Measurements from ENCODE around the gene ARMH4. TPM values are rescaled to one million over a fixed set of nuclear protein-coding genes. Genes with fewer than 3 reads are reported as not detected.

The ARMH4 gene
- total RNA-seq, 4 donors from 2014 or later, result 5.0 to 8.0 (median 5.8) TPM

- no peak overlapping the region for H3K27ac ChIP-seq (replicated peaks in 1 of 4)
- no peak for TF ChIP-seq POLR2A (IDR thresholded peaks at IDR 0.05; ENCODE audit: low read depth)
- TF ChIP-seq EP300 (IDR thresholded peaks at IDR 0.05), result no peak
- no peak for TF ChIP-seq CTCF (IDR thresholded peaks at IDR 0.05)
- no peak for TF ChIP-seq POLR2AphosphoS5 (IDR thresholded peaks at IDR 0.05)
- H3K27me3 ChIP-seq, result no peaks in the 10 kb centered on the region
- intact Hi-C loops (cut with DNase I), result no loop called here
- DNase-seq (ENCODE audit: extremely low spot score), result no peak
- no peaks in the 10 kb centered on the region for H3K9me3 ChIP-seq
- H3K4me3 ChIP-seq, result no peak overlapping the region
- H3K36me3 ChIP-seq, result no peaks in the 10 kb centered on the region
- no peaks in the 10 kb centered on the region for H3K4me1 ChIP-seq
These were observed 85.9 kb downstream of the ARMH4 start for GRCh38 chr14:58066115-58066514.

- H3K36me3 ChIP-seq, result no peaks in the 10 kb centered on the region
- no peak overlapping the region for H3K4me3 ChIP-seq
- TF ChIP-seq CTCF (IDR thresholded peaks at IDR 0.05), result no peak
- TF ChIP-seq POLR2AphosphoS5 (IDR thresholded peaks at IDR 0.05), result no peak
- TF ChIP-seq POLR2A (IDR thresholded peaks at IDR 0.05; ENCODE audit: low read depth), result no peak
- TF ChIP-seq EP300 (IDR thresholded peaks at IDR 0.05), result no peak
- H3K9me3 ChIP-seq, result no peaks in the 10 kb centered on the region
- DNase-seq (ENCODE audit: extremely low spot score), result no peak
- 81% methylated on average over 4 of the region's 4 CpGs for WGBS
- no peaks in the 10 kb centered on the region for H3K4me1 ChIP-seq
- intact Hi-C loops (cut with DNase I), result no loop called here
- no peak overlapping the region for H3K27ac ChIP-seq (replicated peaks in 1 of 4)
- H3K27me3 ChIP-seq, result no peaks in the 10 kb centered on the region
These were observed 90.4 kb downstream of the ARMH4 start for GRCh38 chr14:58061581-58061980.

GRCh38 chr14:58060898-58061297 lies 91.1 kb downstream of the ARMH4 start:
- Histone ChIP-seq H3K4me3 (no peak overlapping the region), H3K27me3 (no peaks in the 10 kb centered on the region), H3K36me3 (no peaks in the 10 kb centered on the region), H3K27ac (replicated peaks in 1 of 4) (no peak overlapping the region), H3K9me3 (no peaks in the 10 kb centered on the region), H3K4me1 (no peaks in the 10 kb centered on the region)
- TF ChIP-seq CTCF (IDR thresholded peaks at IDR 0.05) (no peak), POLR2A (IDR thresholded peaks at IDR 0.05; ENCODE audit: low read depth) (no peak), POLR2AphosphoS5 (IDR thresholded peaks at IDR 0.05) (no peak), EP300 (IDR thresholded peaks at IDR 0.05) (no peak)
- DNase-seq (ENCODE audit: extremely low spot score), result no peak
- WGBS, result 66% methylated on average over 4 of the region's 4 CpGs
- intact Hi-C loops (cut with DNase I), result no loop called here

GRCh38 chr14:58060077-58060476 lies 91.9 kb downstream of the ARMH4 start:
- TF ChIP-seq CTCF (IDR thresholded peaks at IDR 0.05), result no peak
- no peak for TF ChIP-seq EP300 (IDR thresholded peaks at IDR 0.05)
- no peak for TF ChIP-seq POLR2A (IDR thresholded peaks at IDR 0.05; ENCODE audit: low read depth)
- no peak for TF ChIP-seq POLR2AphosphoS5 (IDR thresholded peaks at IDR 0.05)
- Histone ChIP-seq H3K27ac (replicated peaks in 1 of 4) (no peak overlapping the region), H3K4me3 (no peak overlapping the region), H3K27me3 (no peaks in the 10 kb centered on the region), H3K36me3 (no peaks in the 10 kb centered on the region), H3K4me1 (no peaks in the 10 kb centered on the region), H3K9me3 (no peaks in the 10 kb centered on the region)
- intact Hi-C loops (cut with DNase I), result no loop called here
- DNase-seq (ENCODE audit: extremely low spot score), result no peak
- 69% methylated on average over 3 of the region's 3 CpGs for WGBS

- Histone ChIP-seq H3K9me3 (no peaks in the 10 kb centered on the region), H3K27me3 (no peaks in the 10 kb centered on the region), H3K27ac (replicated peaks in 1 of 4) (no peak overlapping the region), H3K4me1 (no peaks in the 10 kb centered on the region), H3K36me3 (no peaks in the 10 kb centered on the region), H3K4me3 (no peak overlapping the region)
- WGBS, result 92% methylated on average over 3 of the region's 3 CpGs
- DNase-seq (ENCODE audit: extremely low spot score), result no peak
- no peak for TF ChIP-seq EP300 (IDR thresholded peaks at IDR 0.05)
- TF ChIP-seq POLR2A (IDR thresholded peaks at IDR 0.05; ENCODE audit: low read depth), result no peak
- no peak for TF ChIP-seq POLR2AphosphoS5 (IDR thresholded peaks at IDR 0.05)
- no peak for TF ChIP-seq CTCF (IDR thresholded peaks at IDR 0.05)
- intact Hi-C loops (cut with DNase I), result no loop called here
These were observed 92.9 kb downstream of the ARMH4 start for GRCh38 chr14:58059126-58059525.

All from esophagus muscularis mucosa (tissue), 4 donors.